Parathyroid adenoma (tissue), 2 donors: Measurements from ENCODE around the gene COX19.
"Not testable (repeated sequence)": the region's sequence is repeated elsewhere in the genome, so short reads cannot be mapped to it uniquely, and the experiment has no call there.

Source experiments
- H2AFZ ChIP-seq: fragments of 300-600 bp; sonication (generic); one replicate; pipeline ENCODE4 v1.7.0; 2017; ENCODE audit warnings: antibody characterized with exemption, mild to moderate bottlenecking
- H3K27ac ChIP-seq: fragments of 300-600 bp; sonication (generic); one replicate; pipeline ENCODE4 v1.7.0; 2017
- H3K27me3 ChIP-seq: fragments of 300-600 bp; sonication (generic); one replicate; pipeline ENCODE4 v1.7.0; 2017; ENCODE audit warnings: low read length; ENCODE audit not compliant: control insufficient read depth, insufficient read depth
- H3K36me3 ChIP-seq: fragments of 300-600 bp; sonication (generic); one replicate; pipeline ENCODE4 v1.7.0; 2017; ENCODE audit warnings: low read length; ENCODE audit not compliant: control insufficient read depth, insufficient read depth
- H3K4me1 ChIP-seq: fragments of 300-600 bp; sonication (generic); one replicate; pipeline ENCODE4 v1.7.0; 2017; ENCODE audit warnings: control low read depth
- H3K4me2 ChIP-seq: fragments of 300-600 bp; sonication (generic); one replicate; pipeline ENCODE4 v1.7.0; 2017; ENCODE audit warnings: low read length
- H3K4me3 ChIP-seq: fragments of 300-600 bp; sonication (generic); one replicate; pipeline ENCODE4 v1.7.0; 2017; ENCODE audit warnings: low read depth, low read length
- H3K79me2 ChIP-seq: fragments of 300-600 bp; sonication (generic); one replicate; pipeline ENCODE4 v1.7.0; 2017; ENCODE audit warnings: control low read depth
- H3K9ac ChIP-seq: fragments of 300-600 bp; sonication (generic); one replicate; pipeline ENCODE4 v1.7.0; 2017; ENCODE audit warnings: mild to moderate bottlenecking
- H3K9me3 ChIP-seq: fragments of 300-600 bp; sonication (generic); one replicate; pipeline ENCODE4 v1.7.0; 2017; ENCODE audit warnings: low read length; ENCODE audit not compliant: control insufficient read depth
- TF ChIP-seq, protein P1 (sequence below): fragments of 300-600 bp; sonication (generic); IDR thresholded peaks from one replicate; pipeline ENCODE4 v1.7.0; 2017; ENCODE audit warnings: antibody characterized with exemption, mild to moderate bottlenecking
- donor health status: primary hyperparathyroidism.

The COX19 gene

DNA sequence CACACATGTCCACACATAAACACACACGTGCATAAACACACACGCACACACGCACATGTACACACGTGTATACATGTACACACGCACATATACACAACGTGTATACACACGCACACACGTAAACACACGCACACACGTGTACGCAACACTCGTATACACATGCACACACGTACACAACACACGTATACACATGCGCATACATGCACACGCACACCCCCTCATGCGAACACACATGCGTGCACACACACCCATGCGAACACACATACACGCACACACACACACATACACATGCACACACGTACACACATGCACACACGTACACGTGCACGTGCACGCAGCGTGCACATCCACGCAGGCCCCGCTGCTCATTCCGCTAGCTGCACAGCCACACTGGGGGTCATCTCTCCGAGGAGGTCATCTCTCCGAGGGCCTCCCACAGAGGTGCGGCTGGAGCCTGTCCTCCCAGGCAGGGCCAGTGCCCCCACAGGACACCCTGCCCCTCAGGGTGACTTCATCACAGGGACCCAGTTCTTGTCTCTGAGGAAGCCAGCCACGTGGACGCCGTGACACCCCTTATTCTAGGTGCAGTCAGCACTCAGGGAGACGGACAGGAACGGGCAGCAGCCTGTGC lies 33.5 kb upstream of the COX19 start:
- no peaks in the 10 kb centered on the region for H3K27me3 ChIP-seq
- no peaks in the 10 kb centered on the region for H3K4me1 ChIP-seq
- H3K9ac ChIP-seq, result no peak overlapping the region
- H3K36me3 ChIP-seq, result no peaks in the 10 kb centered on the region
- no peak overlapping the region for H2AFZ ChIP-seq
- H3K79me2 ChIP-seq, result no peaks in the 10 kb centered on the region
- TF ChIP-seq, protein P1, sequence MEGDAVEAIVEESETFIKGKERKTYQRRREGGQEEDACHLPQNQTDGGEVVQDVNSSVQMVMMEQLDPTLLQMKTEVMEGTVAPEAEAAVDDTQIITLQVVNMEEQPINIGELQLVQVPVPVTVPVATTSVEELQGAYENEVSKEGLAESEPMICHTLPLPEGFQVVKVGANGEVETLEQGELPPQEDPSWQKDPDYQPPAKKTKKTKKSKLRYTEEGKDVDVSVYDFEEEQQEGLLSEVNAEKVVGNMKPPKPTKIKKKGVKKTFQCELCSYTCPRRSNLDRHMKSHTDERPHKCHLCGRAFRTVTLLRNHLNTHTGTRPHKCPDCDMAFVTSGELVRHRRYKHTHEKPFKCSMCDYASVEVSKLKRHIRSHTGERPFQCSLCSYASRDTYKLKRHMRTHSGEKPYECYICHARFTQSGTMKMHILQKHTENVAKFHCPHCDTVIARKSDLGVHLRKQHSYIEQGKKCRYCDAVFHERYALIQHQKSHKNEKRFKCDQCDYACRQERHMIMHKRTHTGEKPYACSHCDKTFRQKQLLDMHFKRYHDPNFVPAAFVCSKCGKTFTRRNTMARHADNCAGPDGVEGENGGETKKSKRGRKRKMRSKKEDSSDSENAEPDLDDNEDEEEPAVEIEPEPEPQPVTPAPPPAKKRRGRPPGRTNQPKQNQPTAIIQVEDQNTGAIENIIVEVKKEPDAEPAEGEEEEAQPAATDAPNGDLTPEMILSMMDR, result no peak
- H3K27ac ChIP-seq, result no peak overlapping the region
- H3K9me3 ChIP-seq, result no peaks in the 10 kb centered on the region
- H3K4me2 ChIP-seq, result no peak overlapping the region
- H3K4me3 ChIP-seq, result no peak overlapping the region

DNA sequence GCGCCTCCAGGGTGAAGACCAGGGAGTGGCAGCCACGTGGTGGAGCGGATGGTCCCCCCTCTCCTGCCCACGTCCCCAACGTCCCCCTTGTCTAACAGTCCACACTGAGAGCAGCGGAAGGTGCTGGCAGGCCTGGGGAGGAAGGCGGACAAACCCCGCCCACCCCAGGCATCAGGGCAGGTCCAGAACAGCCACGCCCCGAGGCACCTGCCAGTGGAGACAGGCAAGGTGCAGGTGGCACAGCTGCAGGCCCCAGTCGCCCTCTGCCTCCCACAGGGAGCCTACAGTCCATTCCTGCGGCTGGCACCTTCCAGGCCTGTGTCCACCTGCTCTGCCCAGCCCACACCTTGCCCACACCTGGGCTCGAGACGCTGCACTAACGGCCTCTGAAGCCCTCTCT lies 32.6 kb upstream of the COX19 start:
- Histone ChIP-seq H3K36me3 (no peaks in the 10 kb centered on the region), H3K4me1 (no peaks in the 10 kb centered on the region), H3K79me2 (no peaks in the 10 kb centered on the region), H2AFZ (no peak overlapping the region), H3K9ac (no peak overlapping the region), H3K27me3 (no peaks in the 10 kb centered on the region), H3K27ac (no peak overlapping the region), H3K4me3 (no peak overlapping the region), H3K9me3 (no peaks in the 10 kb centered on the region), H3K4me2 (no peak overlapping the region)
- TF ChIP-seq, protein P1, result no peak

DNA sequence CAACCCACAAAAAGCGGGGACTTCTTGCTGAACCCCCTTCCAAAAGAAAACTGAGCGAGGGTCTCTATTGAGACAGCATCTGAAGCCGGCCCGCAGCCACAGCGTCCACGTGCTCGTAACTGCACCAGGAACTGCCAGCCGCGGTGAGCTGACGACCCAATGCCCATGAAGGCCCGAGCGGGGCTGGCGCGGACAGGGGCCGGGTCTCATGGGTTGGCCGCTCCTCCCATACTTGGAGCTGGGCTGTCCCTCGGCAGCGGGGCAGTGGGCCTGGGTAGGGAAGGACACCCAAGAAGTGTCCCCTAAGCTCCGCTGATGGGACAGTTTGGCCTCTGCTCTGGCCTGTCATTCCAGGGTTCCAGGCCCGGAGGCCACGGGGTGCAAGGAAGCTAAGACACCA lies 30.0 kb upstream of the COX19 start:
- TF ChIP-seq, protein P1, result no peak
- Histone ChIP-seq H3K9me3 (no peaks in the 10 kb centered on the region), H3K27me3 (no peaks in the 10 kb centered on the region), H3K79me2 (no peaks in the 10 kb centered on the region), H2AFZ (no peak overlapping the region), H3K27ac (no peak overlapping the region), H3K4me2 (no peak overlapping the region), H3K9ac (no peak overlapping the region), H3K4me1 (no peaks in the 10 kb centered on the region), H3K4me3 (no peak overlapping the region), H3K36me3 (no peaks in the 10 kb centered on the region)

DNA sequence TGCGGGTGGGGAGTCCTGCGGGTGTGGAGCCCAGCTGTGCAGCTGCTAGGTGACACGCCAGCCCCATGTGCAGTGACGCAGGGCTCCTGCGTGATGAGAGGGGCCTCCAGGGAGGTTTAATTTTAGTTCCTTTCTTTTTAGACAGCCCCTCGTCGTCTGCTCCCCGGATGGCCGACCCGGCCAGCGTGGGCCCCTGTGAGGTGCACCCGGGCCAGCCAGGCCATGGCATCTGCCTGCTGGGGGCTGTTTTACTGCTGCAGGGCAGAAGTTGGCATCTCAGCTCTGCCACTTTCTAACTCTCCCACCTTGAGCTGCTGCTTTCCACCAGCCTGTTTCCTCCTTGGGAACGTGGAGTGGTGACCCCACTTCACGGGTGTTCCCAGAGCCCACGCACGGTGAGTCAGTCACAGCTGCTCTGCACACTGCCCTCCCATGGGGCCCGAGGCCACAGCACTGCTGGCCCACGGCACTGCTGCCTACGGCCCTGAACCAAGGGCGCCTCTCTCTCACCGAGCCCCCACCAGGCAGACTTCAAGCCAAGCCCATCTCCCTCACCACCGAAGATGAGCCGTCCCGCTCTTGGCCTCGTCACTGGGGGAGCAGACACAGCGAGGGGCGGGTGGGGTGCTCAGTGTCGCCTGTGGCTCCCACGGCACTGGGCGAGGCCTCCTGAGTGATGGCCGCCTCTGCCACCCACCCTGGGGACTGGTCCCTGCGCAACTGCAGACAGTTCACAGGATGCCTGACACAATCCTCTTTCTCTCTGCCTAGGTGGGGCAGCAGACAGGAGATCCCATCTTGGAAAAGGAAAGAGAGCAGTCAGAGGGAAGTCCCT lies 28.9 kb upstream of the COX19 start:
- no peak overlapping the region for H3K4me2 ChIP-seq
- no peak overlapping the region for H3K4me3 ChIP-seq
- H2AFZ ChIP-seq, result no peak overlapping the region
- no peaks in the 10 kb centered on the region for H3K4me1 ChIP-seq
- no peaks in the 10 kb centered on the region for H3K79me2 ChIP-seq
- TF ChIP-seq, protein P1, result no peak
- H3K36me3 ChIP-seq, result no peaks in the 10 kb centered on the region
- no peak overlapping the region for H3K9ac ChIP-seq
- H3K9me3 ChIP-seq, result no peaks in the 10 kb centered on the region
- H3K27ac ChIP-seq, result no peak overlapping the region
- H3K27me3 ChIP-seq, result no peaks in the 10 kb centered on the region

DNA sequence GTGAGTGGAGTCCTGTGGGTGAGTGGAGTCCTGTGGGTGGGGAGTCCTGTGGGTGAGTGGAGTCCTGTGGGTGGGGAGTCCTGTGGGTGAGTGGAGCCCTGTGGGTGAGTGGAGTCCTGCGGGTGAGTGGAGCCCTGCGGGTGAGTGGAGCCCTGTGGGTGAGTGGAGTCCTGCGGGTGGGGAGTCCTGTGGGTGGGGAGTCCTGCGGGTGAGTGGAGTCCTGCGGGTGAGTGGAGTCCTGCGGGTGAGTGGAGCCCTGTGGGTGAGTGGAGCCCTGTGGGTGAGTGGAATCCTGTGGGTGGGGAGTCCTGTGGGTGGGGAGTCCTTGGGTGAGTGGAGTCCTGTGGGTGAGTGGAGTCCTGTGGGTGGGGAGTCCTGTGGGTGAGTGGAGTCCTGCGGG lies 27.1 kb upstream of the COX19 start:
- not testable (repeated sequence) for H3K27me3 ChIP-seq, H3K9ac ChIP-seq, H3K9me3 ChIP-seq, H3K4me1 ChIP-seq, H3K79me2 ChIP-seq, H3K4me2 ChIP-seq, H3K36me3 ChIP-seq, H3K27ac ChIP-seq, H2AFZ ChIP-seq, H3K4me3 ChIP-seq

DNA sequence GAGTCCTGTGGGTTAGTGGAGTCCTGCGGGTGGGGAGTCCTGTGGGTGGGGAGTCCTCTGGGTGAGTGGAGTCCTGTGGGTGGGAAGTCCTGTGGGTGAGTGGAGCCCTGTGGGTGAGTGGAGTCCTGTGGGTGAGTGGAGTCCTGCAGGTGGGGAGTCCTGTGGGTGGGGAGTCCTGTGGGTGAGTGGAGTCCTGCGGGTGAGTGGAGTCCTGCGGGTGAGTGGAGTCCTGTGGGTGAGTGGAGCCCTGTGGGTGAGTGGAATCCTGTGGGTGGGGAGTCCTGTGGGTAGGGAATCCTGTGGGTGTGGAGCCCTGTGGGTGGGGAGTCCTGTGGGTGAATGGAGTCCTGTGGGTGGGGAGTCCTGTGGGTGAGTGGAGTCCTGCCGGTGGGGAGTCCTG lies 26.7 kb upstream of the COX19 start:
- not testable (repeated sequence) for H3K9me3 ChIP-seq, H3K27ac ChIP-seq, H3K36me3 ChIP-seq, H3K4me2 ChIP-seq, H3K4me1 ChIP-seq, H3K79me2 ChIP-seq, H3K4me3 ChIP-seq, H3K9ac ChIP-seq, H3K27me3 ChIP-seq, H2AFZ ChIP-seq

DNA sequence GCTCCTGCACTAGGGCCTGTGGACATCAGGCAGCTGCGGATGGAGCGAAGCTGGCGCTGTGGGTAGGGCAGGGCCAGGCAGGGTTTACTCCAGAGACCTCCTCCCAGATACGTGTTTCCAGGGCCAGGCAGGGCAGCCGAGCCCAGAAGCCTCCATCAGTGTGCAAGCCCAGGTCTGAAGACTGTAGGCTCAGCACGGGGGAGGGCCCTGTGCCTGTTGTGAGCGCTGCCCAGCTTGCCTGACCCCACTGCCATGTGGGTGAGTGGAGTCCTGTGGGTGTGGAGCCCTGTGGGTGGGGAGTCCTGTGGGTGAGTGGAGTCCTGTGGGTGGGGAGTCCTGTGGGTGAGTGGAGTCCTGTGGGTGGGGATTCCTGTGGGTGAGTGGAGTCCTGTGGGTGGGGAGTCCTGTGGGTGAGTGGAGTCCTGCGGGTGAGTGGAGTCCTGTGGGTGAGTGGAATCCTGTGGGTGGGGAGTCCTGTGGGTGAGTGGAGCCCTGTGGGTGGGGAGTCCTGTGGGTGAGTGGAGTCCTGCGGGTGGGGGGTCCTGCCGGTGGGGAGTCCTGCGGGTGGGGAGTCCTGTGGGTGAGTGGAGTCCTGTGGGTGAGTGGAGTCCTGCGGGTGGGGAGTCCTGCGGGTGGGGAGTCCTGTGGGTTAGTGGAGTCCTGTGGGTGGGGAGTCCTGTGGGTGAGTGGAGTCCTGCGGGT lies 25.9 kb upstream of the COX19 start:
- not testable (repeated sequence) for H3K27ac ChIP-seq, H3K4me1 ChIP-seq, H3K9me3 ChIP-seq, H3K36me3 ChIP-seq, H3K9ac ChIP-seq, H3K4me2 ChIP-seq, H2AFZ ChIP-seq, H3K27me3 ChIP-seq, H3K4me3 ChIP-seq, H3K79me2 ChIP-seq
